HepG2 (cell line): ENCODE results near the gene B3GNT9. TPM values are rescaled to one million over a fixed set of nuclear protein-coding genes. Genes with fewer than 3 reads are reported as not detected.

Experiments
- CEBPB ChIP-seq: IDR thresholded peaks from 2 replicates; pipeline ENCODE4 v1.6.1; 2011; ENCODE audit warnings: low read depth, low read length, improper control_type of control experiment, borderline replicate concordance
- CSRNP1 ChIP-seq: sonication (generic); formaldehyde crosslinking; IDR thresholded peaks from 2 replicates; pipeline ENCODE4 v1.8.1; 2023; ENCODE audit warnings: mild to moderate bottlenecking, missing genetic modification reagents
- ERF ChIP-seq: IDR thresholded peaks from 2 replicates; pipeline ENCODE4 v1.6.1; 2018; ENCODE audit warnings: missing biosample characterization, missing genetic modification reagents
- FIP1L1 ChIP-seq: fragments of 200-400 bp; formaldehyde crosslinking; IDR thresholded peaks from 2 replicates; pipeline ENCODE4 v1.6.1; 2018; ENCODE audit warnings: low read depth, mild to moderate bottlenecking, low read length, moderate library complexity, borderline replicate concordance; ENCODE audit not compliant: insufficient read depth
- GZF1 ChIP-seq: sonication (generic); formaldehyde crosslinking; IDR thresholded peaks from 2 replicates; pipeline ENCODE4 v1.5.1; 2020; ENCODE audit warnings: mild to moderate bottlenecking, missing genetic modification reagents
- HNF4G ChIP-seq, 2 experiments: sonication (generic) in 1 of 2; formaldehyde crosslinking in 1 of 2; IDR thresholded peaks; 2 replicates each; pipeline versions ENCODE4 v1.4.0 to v1.6.1; 2011 to 2020; ENCODE audit warnings: borderline replicate concordance in 2 of 2, low read depth in 2 of 2, mild to moderate bottlenecking in 2 of 2, low read length in 1 of 2, missing genetic modification reagents in 1 of 2, moderate library complexity in 1 of 2
- IKZF1 ChIP-seq: fragments of 450-650 bp; IDR thresholded peaks from 2 replicates; pipeline ENCODE4 v1.7.1; 2016
- IKZF4 ChIP-seq: sonication (generic); formaldehyde crosslinking; IDR thresholded peaks from 2 replicates; pipeline ENCODE4 v1.5.1; 2020; ENCODE audit warnings: borderline replicate concordance, mild to moderate bottlenecking, low read depth, missing genetic modification reagents; ENCODE audit errors: not compliant biosample characterization
- MAFK ChIP-seq, 2 experiments: IDR thresholded peaks in 1 of 2; conservative IDR thresholded peaks in 1 of 2; 2 replicates each; pipeline ENCODE4 v1.6.1; 2011; ENCODE audit warnings: improper control_type of control experiment in 2 of 2, low read length in 2 of 2
- MZF1 ChIP-seq: sonication (generic); formaldehyde crosslinking; IDR thresholded peaks from 2 replicates; pipeline ENCODE4 v1.8.1; 2023; ENCODE audit warnings: mild to moderate bottlenecking, missing genetic modification reagents, borderline replicate concordance
- NFKB2 ChIP-seq: sonication (generic); formaldehyde crosslinking; IDR thresholded peaks from 2 replicates; pipeline ENCODE4 v1.4.0; 2020; ENCODE audit warnings: missing genetic modification reagents, borderline replicate concordance
- NR1H2 ChIP-seq: sonication (generic); formaldehyde crosslinking; IDR thresholded peaks from 2 replicates; pipeline ENCODE4 v1.8.1; 2022; ENCODE audit warnings: low read depth, missing genetic modification reagents, borderline replicate concordance
- NR2F1 ChIP-seq, 2 experiments: fragments of 450-650 bp in 1 of 2; formaldehyde crosslinking in 1 of 2; IDR thresholded peaks; 2 replicates each; pipeline versions ENCODE4 v1.5.0 to v1.6.1; 2016 to 2020; ENCODE audit warnings: mild to moderate bottlenecking in 1 of 2, missing compliant biosample characterization in 1 of 2, missing genetic modification reagents in 1 of 2, moderate library complexity in 1 of 2
- SMC3 ChIP-seq: IDR thresholded peaks from 2 replicates; pipeline ENCODE4 v1.6.1; 2011; ENCODE audit warnings: low read length, improper control_type of control experiment
- SP1 ChIP-seq, 2 experiments: fragments of 450-650 bp in 1 of 2; sonication (generic) in 1 of 2; formaldehyde crosslinking in 1 of 2; IDR thresholded peaks; 2 replicates each; pipeline versions ENCODE4 v1.4.0 to v1.6.1; 2016 to 2020; ENCODE audit warnings: missing genetic modification reagents in 1 of 2
- TERF1 ChIP-seq: sonication (generic); formaldehyde crosslinking; IDR thresholded peaks from 2 replicates; pipeline ENCODE4 v1.8.0; 2022; ENCODE audit warnings: mild to moderate bottlenecking, missing genetic modification reagents, moderate library complexity
- ZBTB38 ChIP-seq: sonication (generic); formaldehyde crosslinking; IDR thresholded peaks from 2 replicates; pipeline ENCODE4 v1.5.1; 2020; ENCODE audit warnings: mild to moderate bottlenecking, missing genetic modification reagents
- ZNF282 ChIP-seq: fragments of 450-650 bp; IDR thresholded peaks from 2 replicates; pipeline ENCODE4 v1.6.1; 2018; ENCODE audit not compliant: partially characterized antibody
- ZNF782 ChIP-seq: sonication (generic); formaldehyde crosslinking; IDR thresholded peaks from 2 replicates; pipeline ENCODE4 v1.4.0; 2020; ENCODE audit warnings: missing genetic modification reagents, mild to moderate bottlenecking, borderline replicate concordance
- ZNF850 ChIP-seq: sonication (generic); formaldehyde crosslinking; conservative IDR thresholded peaks from 2 replicates; pipeline ENCODE4 v1.9.0; 2021; ENCODE audit warnings: mild to moderate bottlenecking, missing genetic modification reagents
- ZSCAN25 ChIP-seq: sonication (generic); formaldehyde crosslinking; IDR thresholded peaks from 2 replicates; pipeline ENCODE4 v1.8.0; 2022; ENCODE audit warnings: mild to moderate bottlenecking, missing genetic modification reagents
- polyA plus RNA-seq, 8 experiments: library from polyadenylated mRNA; depleted of rRNA in 3 of 8; stranded (reverse) in 7 of 8; unstranded in 1 of 8; fragments of >200 nt; fragmentation: Illumina TruSeq in 4 of 8; extraction: Trizol in 4 of 8; gene quantifications; 2 replicates each; pipeline versions ENCODE4 v1.2.1 to v1.2.3, GENCODE V29; 2011 to 2016; ENCODE audit warnings: low read depth in 4 of 8, missing spikeins in 1 of 8, mixed read lengths in 1 of 8; ENCODE audit not compliant: insufficient read depth in 1 of 8
- total RNA-seq, 5 experiments: library from RNA; depleted of rRNA; stranded (reverse); fragments of >200 nt; fragmentation: Illumina TruSeq; extraction: Trizol; gene quantifications; 2 replicates each; pipeline ENCODE4 v1.2.3, GENCODE V29; 2016; ENCODE audit warnings: low read depth in 1 of 5
- TF ChIP-seq, protein P1 (sequence below): sonication (generic); formaldehyde crosslinking; IDR thresholded peaks from 2 replicates; pipeline ENCODE4 v1.5.1; 2020; ENCODE audit warnings: missing genetic modification reagents, mild to moderate bottlenecking, borderline replicate concordance
- TF ChIP-seq, protein P2 (sequence below): sonication (generic); formaldehyde crosslinking; IDR thresholded peaks from 2 replicates; pipeline ENCODE4 v1.4.0; 2020; ENCODE audit warnings: mild to moderate bottlenecking, low read depth, missing genetic modification reagents

B3GNT9 gene
- total and polyA plus RNA-seq, 2 of the 13 experiments (the other 11 are each of a cell fraction or from before 2014, with no cell fraction given): 1.5 to 3.1 TPM

GRCh38 chr16:67164599-67165061 is 13.8 kb upstream of the B3GNT9 start, which contains the start of gene HSF4 (continued):
- TF ChIP-seq, protein P1, sequence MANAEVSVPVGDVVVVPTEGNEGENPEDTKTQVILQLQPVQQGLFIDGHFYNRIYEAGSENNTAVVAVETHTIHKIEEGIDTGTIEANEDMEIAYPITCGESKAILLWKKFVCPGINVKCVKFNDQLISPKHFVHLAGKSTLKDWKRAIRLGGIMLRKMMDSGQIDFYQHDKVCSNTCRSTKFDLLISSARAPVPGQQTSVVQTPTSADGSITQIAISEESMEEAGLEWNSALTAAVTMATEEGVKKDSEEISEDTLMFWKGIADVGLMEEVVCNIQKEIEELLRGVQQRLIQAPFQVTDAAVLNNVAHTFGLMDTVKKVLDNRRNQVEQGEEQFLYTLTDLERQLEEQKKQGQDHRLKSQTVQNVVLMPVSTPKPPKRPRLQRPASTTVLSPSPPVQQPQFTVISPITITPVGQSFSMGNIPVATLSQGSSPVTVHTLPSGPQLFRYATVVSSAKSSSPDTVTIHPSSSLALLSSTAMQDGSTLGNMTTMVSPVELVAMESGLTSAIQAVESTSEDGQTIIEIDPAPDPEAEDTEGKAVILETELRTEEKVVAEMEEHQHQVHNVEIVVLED (CRISPR knock-in tag): peak; percentile 74; the same call in 1 of the 2 replicates
- TF ChIP-seq IKZF4 (CRISPR knock-in tag) (peak; percentile 95), IKZF1 (no peak), SMC3 (no peak), NR1H2 (CRISPR knock-in tag) (0 out of 2 replicates have a peak, but pooled peaks have one; percentile 58), CEBPB (no peak), CSRNP1 (CRISPR knock-in tag) (peak; percentile 88), MAFK (conservative IDR thresholded peaks at IDR 0.05 in 1 of 2, IDR thresholded peaks at IDR 0.05 in 1 of 2; ENCODE audit: low read length in 2 of 2) (no peak), ERF (CRISPR knock-in tag) (peak; percentile 96), TERF1 (CRISPR knock-in tag) (peak; percentile 88), FIP1L1 (no peak), ZSCAN25 (peak; percentile 87), ZBTB38 (CRISPR knock-in tag) (peak; percentile 84), ZNF850 (CRISPR knock-in tag) (no peak), NR2F1 (CRISPR knock-in tag; IDR thresholded peaks at IDR 0.05) (peak; percentile 68 to 80; a peak in 3 of 4 replicates), ZNF782 (0 out of 2 replicates have a peak, but pooled peaks have one; percentile 25), HNF4G (IDR thresholded peaks at IDR 0.05; ENCODE audit: borderline replicate concordance, low read depth, low read length) (no peak), HNF4G (CRISPR knock-in tag; IDR thresholded peaks at IDR 0.05; ENCODE audit: borderline replicate concordance, low read depth) (peak; percentile 70; the same call in 1 of the 2 replicates), NFKB2 (CRISPR knock-in tag) (peak; percentile 92; the same call in 1 of the 2 replicates), SP1 (IDR thresholded peaks at IDR 0.05) (no peak), SP1 (CRISPR knock-in tag; IDR thresholded peaks at IDR 0.05) (peak; percentile 75; the same call in 1 of the 2 replicates), MZF1 (CRISPR knock-in tag) (no peak), ZNF282 (no peak), GZF1 (CRISPR knock-in tag) (no peak)
- TF ChIP-seq, protein P2, sequence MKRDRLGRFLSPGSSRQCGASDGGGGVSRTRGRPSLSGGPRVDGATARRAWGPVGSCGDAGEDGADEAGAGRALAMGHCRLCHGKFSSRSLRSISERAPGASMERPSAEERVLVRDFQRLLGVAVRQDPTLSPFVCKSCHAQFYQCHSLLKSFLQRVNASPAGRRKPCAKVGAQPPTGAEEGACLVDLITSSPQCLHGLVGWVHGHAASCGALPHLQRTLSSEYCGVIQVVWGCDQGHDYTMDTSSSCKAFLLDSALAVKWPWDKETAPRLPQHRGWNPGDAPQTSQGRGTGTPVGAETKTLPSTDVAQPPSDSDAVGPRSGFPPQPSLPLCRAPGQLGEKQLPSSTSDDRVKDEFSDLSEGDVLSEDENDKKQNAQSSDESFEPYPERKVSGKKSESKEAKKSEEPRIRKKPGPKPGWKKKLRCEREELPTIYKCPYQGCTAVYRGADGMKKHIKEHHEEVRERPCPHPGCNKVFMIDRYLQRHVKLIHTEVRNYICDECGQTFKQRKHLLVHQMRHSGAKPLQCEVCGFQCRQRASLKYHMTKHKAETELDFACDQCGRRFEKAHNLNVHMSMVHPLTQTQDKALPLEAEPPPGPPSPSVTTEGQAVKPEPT (CRISPR knock-in tag): no peak
